NCI-H1417 treated with DMSO at 0.1 percent for 48 hours (cell line): Measurements from ENCODE around the gene TRABD2A.

Source experiments
- DNase-seq: peaks from one replicate; lab custom pipeline; 2025; lab: John Stamatoyannopoulos, UW

The TRABD2A gene

DNA sequence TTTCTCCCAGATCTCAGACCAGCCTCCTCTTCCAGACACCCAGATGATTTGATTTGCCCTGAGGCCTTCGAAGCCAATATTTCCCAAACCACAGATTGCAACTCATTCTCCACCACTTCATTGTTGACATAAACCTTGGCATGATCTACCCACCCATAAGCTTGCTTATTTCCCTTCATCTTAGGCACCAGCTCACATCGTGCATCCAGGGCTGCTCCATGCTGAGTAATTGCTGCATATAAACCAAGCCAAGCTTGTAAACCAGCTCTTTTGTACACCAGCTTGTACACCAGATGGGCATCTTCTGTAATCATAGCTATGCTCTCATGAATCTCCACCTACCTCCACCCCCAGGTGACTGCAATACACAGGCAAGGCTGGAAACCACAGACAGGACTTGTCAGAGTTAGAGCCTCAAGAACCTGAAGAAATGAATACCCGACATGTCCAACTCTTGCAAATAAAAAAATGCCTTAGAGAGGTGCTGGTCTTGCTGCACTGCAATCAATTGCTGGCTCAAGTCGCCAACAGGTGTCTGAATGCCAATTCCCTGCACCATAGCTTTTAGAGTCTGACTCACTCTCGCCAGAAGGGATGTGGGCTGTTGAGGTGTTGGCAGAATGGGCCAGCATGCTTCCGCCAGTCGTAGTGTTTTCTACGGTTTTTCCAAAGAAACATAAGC lies 31.5 kb downstream of the TRABD2A start:
- DNase-seq = no peak

GRCh38 chr2:84847326-84848050 lies 33.4 kb downstream of the TRABD2A start:
- no peak for DNase-seq

- no peak for DNase-seq
Observed at GRCh38 chr2:84846741-84847142, 34.1 kb downstream of the TRABD2A start.

DNA sequence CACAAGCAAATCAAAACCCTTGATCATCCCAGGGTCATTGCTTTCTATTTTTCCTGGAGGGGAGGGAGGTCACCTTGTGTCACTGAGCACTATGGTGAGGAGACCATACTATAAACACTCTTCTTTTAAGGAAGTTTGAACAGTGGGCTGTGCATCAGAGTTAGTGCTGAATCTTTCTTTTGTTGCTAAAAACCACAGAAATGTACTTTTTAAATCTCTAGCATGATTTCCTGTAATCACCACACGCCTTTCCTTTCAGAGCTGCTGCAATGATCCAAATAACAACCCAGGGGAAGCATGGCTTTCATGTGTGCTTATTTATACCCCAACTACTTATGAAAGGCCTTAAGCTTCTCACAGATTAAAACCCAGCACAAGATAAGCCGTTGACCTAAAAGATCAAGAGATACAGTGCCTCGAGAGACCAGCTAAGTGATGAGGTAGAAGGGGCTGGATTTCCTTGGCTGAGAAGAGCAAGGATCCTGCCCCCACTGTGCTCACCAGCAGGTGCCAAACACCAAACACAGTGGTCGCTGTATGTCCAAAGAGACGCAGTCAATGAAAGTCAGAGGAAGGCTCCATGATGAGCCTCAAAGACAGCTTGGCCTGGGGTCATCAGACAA lies 34.7 kb downstream of the TRABD2A start:
- DNase-seq = no peak

DNA sequence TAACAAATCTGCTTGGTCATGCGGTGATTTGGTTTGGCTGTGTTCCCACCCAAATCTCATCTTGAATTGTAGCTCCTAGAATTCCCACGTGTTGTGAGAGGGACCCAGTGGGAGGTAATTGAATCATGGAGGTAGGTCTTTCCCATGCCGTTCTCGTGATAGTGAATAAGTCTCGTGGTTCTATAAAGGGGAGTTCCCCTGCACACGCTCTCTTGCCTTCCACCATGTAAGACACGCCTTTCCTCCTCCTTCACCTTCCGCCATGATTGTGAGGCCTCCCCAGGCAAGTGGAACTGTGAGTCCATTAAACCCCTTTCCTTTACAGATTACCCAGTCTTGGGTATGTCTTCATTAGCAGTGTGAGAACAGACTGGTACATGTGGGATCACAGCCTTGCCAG lies 36.7 kb downstream of the TRABD2A start:
- DNase-seq = no peak

DNA sequence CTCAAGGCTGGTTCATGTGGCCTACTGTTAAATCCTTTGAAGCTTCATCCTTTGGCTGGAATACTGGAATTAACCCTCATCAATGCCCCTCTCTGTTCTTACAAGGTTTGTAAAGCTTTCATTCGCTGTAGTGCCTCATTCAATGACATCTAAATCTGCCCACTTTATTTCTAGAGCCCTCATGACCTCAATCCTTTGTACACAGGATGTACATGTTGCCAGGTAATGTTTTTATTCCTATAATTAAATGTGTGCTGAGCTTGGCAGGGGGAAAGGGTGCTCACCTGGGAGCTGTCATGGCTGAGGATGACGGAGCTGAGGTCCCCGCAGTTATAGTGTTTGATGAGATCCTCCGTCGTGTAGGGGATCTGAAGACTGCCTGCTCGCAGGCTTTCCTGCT lies 39.3 kb downstream of the TRABD2A start:
- DNase-seq = no peak

DNA sequence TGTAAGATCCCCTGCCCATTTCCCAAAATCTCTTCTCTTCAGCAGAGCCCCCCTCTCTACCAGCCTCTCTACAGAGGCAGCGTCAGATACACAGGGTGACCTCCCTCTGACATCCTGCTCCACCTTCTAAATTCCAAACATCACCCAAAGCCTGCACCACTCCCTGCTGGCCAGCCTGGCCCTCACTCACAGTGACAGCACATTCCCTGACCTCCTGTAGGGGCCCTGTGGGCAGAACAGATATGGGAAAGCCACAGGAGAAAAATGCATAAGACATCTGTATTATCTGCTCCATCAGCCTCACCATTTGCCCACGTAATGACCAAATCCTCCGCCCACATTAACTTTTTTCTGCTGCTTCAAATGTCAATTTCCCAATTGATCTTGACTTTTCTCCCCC lies 40.6 kb downstream of the TRABD2A start:
- DNase-seq = no peak

DNA sequence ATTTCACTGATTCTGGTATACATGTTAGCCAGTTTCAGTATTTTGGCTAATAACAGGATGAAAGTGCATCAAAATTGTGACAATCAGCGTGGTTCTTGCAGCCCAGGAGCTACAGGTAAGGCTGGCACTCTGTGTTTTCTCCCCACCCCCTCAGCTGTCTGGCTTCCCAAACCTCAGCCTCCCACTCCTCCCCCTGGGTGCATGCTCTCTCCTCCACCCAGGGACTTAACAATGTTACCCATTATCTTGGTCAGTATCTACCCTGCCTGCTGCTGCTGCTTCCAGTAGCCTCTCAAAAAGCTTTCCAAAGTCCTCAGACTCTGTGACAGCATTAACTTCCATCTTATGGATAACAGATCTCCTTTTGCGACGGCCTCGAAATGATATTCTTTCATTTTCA lies 41.0 kb downstream of the TRABD2A start:
- DNase-seq = no peak

DNA sequence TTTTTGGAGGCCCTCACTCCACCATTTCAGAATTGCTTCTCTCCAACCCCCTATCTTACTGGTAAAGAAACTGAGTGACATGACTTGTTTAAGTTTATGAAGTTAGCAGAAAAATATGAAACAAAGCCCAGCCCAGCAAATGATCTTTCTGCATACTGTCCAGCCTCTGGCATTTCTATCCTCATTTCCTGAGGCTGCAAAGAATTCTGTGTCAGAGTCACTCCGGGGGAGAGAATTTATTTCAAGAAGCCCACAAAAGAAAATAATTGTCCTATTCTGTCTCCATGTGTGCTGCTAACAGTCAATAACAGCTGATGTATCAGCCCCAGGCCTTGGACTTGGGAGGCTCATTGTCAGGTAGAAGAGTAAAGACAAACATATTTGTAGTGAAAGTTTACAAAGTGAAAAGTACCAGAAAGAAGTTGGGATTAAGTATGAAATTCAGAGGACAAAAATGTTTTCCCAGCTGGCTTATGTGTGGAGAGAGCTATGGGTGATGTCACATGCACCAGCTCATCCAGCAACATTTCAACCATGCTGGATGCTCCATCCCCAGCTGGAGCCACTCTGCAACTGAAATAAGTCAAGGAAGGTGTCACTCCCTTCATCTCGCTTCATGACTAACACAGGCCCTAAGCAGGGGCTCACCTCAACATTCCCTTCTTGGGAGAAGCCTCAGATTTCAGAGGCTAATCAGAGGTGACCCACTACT lies 42.3 kb downstream of the TRABD2A start:
- no peak for DNase-seq

DNA sequence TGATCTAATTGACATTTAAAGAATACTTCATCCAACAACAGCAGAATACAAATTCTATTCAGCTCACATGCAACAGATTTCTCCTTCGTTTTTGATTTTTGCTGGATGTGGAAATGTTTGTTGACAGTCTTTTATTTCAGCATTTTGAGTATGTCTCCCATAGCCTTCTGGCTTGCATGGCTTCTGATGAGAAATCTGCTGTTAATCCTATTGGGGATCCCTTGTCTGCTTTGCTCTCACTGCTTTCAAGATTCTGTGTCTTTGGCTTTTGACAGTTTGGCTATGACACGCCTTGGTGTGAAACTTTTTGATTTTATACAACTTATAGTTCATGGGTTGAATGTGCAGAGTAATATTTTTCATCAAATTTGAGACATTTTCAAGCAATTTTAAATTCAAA lies 44.7 kb downstream of the TRABD2A start:
- DNase-seq = no peak

DNA sequence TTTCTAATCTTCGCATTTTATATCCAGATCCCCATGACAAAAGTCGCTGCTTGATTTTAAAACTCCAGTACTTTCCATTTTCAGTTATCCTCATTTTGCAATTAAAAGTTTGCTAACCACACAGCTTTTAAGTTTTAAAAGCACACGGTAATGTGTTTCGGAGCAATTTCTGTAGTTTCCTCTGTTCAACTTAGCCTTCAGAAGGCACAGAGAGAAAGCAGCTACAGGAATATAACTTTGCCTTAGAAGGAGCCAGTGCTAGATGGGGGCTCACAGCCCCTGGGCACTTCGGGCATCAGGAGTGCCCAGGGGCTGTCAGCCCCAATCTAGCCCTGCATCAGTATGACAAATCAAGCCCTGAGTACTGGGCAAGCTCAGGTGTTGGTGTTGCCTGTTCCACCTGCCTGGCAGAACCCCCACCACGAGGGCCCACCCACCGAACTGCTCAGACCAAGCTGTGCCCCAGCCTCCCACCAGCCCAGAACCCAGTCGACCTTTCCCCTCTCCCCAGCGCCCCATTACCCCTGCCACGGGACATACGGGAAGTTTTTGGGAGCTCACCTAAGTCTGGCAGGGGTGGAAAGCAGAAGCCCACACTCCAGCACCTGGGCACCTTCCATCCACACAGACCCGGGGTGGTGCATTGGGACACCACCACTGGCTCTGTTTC lies 47.3 kb downstream of the TRABD2A start:
- no peak for DNase-seq

DNA sequence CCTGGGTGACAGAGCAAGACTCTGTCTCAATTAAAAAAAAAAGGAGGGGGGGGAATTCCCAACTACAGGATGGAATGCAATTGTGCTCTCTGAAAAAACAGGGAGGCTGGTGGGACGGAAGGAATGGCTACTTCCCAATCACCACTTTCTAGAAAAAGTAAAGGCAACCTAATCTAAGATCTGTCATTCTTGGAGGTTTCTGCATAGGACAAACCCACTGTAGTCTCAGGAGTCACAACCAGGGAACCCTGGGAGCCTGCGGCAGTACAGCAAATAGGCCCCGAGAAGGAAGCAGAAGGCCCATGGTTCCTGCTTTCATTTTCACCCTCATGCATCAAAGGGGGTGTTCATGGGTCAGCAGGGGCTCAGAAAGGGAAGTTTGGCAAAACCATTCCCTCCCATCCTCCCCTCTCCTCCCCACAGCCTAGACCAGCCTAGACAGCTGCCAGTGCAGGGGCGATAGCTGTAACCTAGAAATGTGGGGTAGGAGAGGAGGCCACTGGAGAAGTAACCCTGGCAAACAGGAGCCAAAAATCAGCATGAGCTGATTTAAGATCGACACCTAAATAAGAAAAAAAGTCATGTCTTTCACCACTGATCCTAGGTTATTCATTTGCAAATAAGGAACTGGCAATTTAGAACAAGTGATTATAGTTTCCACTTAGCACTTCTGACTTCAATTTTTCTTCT lies 48.0 kb downstream of the TRABD2A start:
- DNase-seq = no peak

GRCh38 chr2:84830758-84831500 lies 50.0 kb downstream of the TRABD2A start:
- no peak for DNase-seq

DNA sequence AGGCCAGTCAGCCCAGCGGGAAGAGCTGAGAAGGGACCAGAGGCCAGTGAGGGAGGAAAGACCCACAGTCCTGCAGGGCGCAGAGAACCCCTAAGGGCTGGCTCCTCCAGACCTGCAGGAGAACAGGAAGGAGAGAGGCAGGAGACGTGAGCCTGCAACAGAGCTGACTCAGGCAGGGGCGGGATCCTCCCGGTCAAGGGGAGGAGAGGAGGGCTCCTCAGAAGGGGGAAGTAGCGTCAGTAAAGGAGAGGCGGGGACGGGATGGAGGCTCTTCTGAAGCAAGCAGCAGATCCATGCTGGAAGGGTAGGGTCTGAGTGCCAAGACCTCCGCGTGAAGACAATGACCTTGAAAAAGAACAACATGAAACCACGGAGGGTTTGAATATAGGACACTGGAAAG lies 50.8 kb downstream of the TRABD2A start:
- no peak for DNase-seq

DNA sequence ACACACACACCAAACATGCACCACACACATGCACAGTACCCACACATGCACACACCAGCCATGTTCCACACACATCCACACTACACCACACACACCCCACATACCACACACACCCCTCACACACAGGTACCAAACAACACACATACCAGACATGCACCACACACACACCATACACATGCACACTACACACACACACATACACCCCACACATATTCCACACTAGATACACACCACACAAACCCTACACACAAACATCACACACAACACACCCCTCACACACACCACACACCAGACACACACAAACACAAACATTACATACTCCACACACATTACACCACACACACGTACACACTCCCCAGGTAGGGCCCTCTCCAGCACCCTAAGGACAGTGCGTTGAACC lies 51.2 kb downstream of the TRABD2A start:
- DNase-seq = no peak

DNA sequence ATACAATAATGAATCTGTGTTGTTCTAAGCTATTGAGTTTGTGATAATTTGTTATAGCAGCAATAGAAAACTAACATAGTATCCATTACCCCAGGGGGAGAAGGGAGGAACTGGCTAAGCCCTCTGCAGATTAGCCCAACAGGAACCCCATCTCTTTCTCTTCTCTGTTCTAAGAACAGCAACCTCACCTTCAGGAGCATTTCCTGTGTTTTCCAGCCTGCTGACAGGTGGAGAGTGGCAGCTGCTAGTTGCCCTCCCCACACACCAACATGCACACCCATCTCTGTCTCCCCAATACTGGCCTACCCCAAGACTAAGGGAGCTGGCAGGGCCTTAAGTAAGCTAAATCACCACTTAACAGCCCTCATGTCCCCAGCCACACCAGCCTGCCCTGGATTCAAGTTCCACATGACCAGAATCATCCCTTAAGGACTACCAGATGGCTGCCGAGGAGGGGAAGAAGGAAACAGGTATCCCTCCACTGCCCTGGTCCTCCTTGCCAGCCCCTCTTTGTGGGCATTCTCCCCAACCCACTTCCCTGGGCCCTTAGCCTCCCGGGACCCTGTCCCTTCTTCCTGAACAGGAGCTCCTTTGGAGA lies 52.8 kb downstream of the TRABD2A start:
- no peak for DNase-seq

DNA sequence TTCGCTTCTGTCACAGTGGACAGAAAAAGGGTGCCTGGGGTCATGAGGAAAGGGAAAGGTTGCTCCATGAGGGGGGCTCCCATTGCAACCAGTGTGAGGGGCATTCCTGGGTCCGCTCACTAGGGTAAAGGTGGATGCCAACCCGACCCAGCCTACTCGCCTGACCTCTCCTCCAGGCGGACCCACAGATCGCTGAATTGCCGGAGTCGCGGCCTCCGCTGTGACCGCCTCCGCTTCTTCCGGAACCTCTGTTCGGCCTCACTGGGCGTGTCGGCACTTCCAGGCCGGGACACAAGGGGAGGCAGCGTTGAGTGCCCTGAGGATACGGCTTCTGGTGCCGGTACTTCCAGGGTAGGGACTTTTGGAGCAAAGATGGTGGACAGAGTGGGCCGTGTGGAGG lies 57.1 kb downstream of the TRABD2A start:
- DNase-seq = no peak

GRCh38 chr2:84823229-84823628 lies 57.7 kb downstream of the TRABD2A start:
- no peak for DNase-seq

DNA sequence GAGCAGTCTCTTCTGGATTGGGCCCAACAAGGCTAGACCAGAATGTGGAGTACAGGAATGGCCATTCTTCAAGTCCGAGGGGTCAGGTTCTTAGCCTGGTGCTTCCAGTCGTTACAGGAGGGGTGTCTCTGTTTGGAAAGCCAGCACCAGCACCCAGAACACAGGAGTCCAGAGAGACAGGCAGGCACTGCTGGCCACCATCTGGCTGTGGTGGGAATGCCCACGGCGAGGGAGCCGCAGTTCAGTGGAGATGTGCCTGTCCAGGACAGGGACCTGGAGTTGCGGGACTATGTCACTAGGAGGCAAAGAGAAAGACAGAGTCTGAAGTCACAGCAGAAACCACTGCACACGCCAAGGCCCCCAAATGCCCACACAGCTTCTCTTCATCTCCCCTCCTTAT lies 59.1 kb downstream of the TRABD2A start:
- DNase-seq = no peak

DNA sequence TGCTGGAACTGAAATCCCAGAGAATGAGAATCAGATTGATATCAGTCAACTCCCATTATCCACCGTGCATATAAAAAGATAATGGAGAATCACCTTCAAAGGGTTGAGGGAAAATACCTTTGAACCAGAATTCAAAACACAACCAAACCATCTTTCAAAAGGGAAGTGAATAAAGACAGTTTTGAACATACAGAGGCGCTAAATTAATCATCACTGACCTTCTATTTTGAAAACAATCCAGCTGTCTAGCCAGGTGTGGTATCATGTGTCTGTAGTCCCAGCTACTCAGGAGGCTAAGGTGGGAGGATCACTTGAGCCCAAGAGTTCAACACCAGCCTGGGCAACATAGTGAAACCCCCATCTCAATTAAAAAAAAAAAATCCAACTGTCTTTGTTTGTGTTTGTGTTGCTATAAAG lies 63.6 kb downstream of the TRABD2A start:
- no peak for DNase-seq
